ENCODE data around the gene CD48.
"Not testable (repeated sequence)": the region's sequence is repeated elsewhere in the genome, so short reads cannot be mapped to it uniquely, and the experiment has no call there.

Gene CD48

GRCh38 chr1:160741612-160742348, 30.2 kb upstream of the CD48 start:
- no peak for DNase-seq (ENCODE audit: low spot score)

GRCh38 chr1:160741092-160741501, 29.5 kb upstream of the CD48 start:
- no peak for DNase-seq (ENCODE audit: low spot score)

GRCh38 chr1:160740133-160740688, 28.6 kb upstream of the CD48 start:
- no peak for DNase-seq (ENCODE audit: low spot score)

GRCh38 chr1:160739098-160739511, 27.5 kb upstream of the CD48 start, which contains the start of gene SLAMF7:
SLAMF7 (plus strand) TSS chr1:160739247; CDS start chr1:160739302, 55 bp downstream.
- DNase-seq (ENCODE audit: low spot score), result peak; percentile 25

GRCh38 chr1:160738271-160738670, 26.6 kb upstream of the CD48 start:
- DNase-seq (ENCODE audit: low spot score), result no peak

GRCh38 chr1:160734301-160734700, 22.7 kb upstream of the CD48 start:
- no peak for DNase-seq (ENCODE audit: low spot score)

- DNase-seq (ENCODE audit: low spot score), result no peak
Observed at GRCh38 chr1:160733898-160734297, 22.3 kb upstream of the CD48 start.

- DNase-seq (ENCODE audit: low spot score), result no peak
Observed at GRCh38 chr1:160731990-160732389, 20.4 kb upstream of the CD48 start.

GRCh38 chr1:160731564-160731963, 19.9 kb upstream of the CD48 start:
- not testable (repeated sequence) for DNase-seq (ENCODE audit: low spot score)

GRCh38 chr1:160727316-160727640, 15.7 kb upstream of the CD48 start:
- DNase-seq (ENCODE audit: low spot score), result no peak

- peak; percentile 74 for DNase-seq (ENCODE audit: low spot score)
Observed at GRCh38 chr1:160726498-160727315, 15.1 kb upstream of the CD48 start.

GRCh38 chr1:160726114-160726497, 14.5 kb upstream of the CD48 start:
- DNase-seq (ENCODE audit: low spot score), result no peak

GRCh38 chr1:160724465-160725242, 13.0 kb upstream of the CD48 start:
- DNase-seq (ENCODE audit: low spot score), result peak; percentile 2

- no peak for DNase-seq (ENCODE audit: low spot score)
Observed at GRCh38 chr1:160723332-160723731, 11.7 kb upstream of the CD48 start.

- DNase-seq (ENCODE audit: low spot score), result no peak
Observed at GRCh38 chr1:160722726-160723125, 11.1 kb upstream of the CD48 start.

- no peak for DNase-seq (ENCODE audit: low spot score)
Observed at GRCh38 chr1:160721473-160721872, 9.9 kb upstream of the CD48 start.

GRCh38 chr1:160720356-160721085, 8.9 kb upstream of the CD48 start:
- DNase-seq (ENCODE audit: low spot score), result peak; percentile 37

GRCh38 chr1:160718210-160718609, 6.6 kb upstream of the CD48 start:
- no peak for DNase-seq (ENCODE audit: low spot score)

GRCh38 chr1:160717306-160717705, 5.7 kb upstream of the CD48 start:
- DNase-seq (ENCODE audit: low spot score), result no peak

- no peak for DNase-seq (ENCODE audit: low spot score)
Observed at GRCh38 chr1:160716013-160716412, 4.4 kb upstream of the CD48 start.

- DNase-seq (ENCODE audit: low spot score), result not testable (repeated sequence)
Observed at GRCh38 chr1:160714034-160714648, 2.5 kb upstream of the CD48 start.

Data from kidney tubule cell (primary cell).